ENCODE results near the gene PIGB. TPM values are rescaled to one million over a fixed set of nuclear protein-coding genes. Genes with fewer than 3 reads are reported as not detected.
"Not testable (repeated sequence)": the region's sequence is repeated elsewhere in the genome, so short reads cannot be mapped to it uniquely, and the experiment has no call there.

PIGB gene
- polyA plus RNA-seq, 10 donors, result 4.6 to 8.8 (median 7.0) TPM

DNA sequence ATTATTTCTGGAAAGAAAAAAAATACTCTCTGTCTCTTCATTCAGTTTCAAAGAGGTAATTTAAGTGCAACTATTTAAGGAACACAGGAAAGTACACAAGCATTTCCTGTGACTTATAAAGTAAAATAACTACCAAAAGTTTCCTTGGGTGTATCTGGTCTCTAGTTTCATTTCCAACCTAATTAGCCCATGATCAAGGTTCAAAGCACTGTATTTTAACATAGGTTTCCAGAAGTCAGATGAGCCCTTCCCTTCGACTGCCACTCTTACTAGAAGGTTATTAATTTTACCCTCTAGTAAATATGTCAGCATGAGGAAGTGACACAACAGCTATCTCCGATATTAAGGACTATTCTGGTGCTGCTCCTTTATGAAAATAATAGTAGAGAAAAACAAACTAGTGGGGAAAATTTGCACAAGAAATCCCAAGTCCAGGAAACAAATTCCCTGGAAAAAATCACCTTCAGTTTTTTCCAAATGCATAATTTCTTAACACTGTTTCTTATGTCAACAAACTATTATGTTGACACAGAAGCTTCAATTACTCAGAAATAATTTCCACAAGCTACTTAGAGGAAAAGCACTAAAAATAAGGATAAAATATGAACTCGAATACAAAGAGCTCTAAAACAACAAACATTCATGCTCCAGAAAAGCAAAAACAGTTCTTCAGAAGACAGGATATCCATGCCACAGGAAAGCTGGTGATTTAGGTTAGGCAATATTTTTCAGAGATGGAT is 53.8 kb downstream of the PIGB start:
- DNase-seq, result no peak

DNA sequence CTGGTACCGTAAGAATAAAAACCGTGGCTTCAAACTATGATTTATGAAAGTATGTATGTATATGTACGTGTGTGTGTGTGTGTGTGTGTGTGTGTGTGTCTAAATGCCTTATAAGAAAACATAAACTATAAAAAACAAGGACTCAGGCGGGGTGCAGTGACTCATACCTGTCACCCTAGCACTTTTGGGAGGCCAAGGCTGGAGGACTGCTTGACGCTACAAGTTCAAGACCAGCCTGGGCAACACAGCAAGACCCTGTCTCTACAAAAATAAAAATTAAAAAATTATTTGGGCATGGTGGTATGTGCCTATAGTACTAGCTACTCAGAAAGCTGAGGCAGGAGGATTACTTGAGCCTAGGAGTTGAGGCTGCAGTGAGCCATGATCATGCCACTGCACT is 60.1 kb downstream of the PIGB start:
- DNase-seq, result no peak

- no peak for DNase-seq
These were observed 62.6 kb downstream of the PIGB start for GRCh38 chr15:55381595-55381994.

DNA sequence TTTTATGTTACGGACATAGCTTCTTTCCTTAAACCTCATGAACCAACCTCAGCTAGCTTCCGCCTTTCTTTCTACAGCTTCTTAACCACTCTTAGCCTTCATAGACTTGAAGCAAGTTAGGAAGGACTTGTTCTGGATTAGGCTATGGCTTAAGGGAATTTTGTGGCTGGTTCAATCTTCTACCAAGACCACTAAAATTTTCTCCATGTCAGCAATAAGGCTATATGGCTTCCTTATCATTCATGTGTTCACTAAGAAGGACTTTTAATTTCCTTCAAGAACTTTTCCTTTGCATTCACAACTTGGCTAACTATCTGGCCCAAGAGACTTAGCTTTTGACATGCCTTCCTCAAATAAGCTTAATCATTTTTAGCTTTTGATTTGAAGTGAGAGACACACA is 64.7 kb downstream of the PIGB start:
- DNase-seq, result no peak

GRCh38 chr15:55387027-55387426 is 68.0 kb downstream of the PIGB start:
- DNase-seq, result no peak

GRCh38 chr15:55389264-55389607 is 70.2 kb downstream of the PIGB start:
- no peak for DNase-seq

- no peak for DNase-seq
These were observed 75.7 kb downstream of the PIGB start for GRCh38 chr15:55394694-55395093.

DNA sequence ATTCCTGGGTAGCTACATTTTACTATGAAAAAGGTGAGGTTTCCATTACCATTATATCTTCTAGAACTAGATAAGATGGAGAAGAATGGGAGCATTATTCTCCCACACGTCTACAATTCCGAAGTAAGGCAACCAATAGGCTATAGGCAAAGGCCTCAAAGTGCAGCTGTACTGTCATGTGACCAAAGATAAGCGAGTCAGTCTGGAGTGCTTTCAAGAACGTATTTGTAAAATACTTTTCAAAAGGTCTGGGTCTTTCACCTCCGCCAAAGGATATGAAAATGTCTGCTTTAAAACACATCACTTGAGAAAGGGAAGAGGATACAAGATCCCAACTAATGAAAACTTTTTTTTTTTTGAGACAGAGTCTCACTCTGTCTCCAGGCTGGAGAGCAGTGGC is 79.2 kb downstream of the PIGB start:
- DNase-seq, result no peak

DNA sequence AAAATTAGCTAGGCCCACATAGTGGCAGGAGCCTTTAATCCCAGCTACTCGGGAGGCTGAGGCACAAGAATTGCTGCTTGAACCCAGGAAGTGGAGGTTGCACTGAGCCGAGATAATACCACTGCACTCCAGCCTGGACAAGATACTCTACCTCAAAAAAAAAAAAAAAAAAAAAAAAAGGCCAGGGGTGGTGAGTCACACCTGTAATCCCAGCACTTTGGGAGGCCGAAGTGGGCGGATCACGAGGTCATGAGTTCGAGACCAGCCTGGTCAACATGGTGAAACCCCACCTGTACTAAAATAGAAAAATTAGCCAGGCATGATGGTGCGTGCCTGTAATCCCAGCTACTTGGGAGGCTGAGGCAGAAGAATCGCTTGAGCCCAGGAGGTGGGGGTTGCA is 81.0 kb downstream of the PIGB start:
- not testable (repeated sequence) for DNase-seq

DNA sequence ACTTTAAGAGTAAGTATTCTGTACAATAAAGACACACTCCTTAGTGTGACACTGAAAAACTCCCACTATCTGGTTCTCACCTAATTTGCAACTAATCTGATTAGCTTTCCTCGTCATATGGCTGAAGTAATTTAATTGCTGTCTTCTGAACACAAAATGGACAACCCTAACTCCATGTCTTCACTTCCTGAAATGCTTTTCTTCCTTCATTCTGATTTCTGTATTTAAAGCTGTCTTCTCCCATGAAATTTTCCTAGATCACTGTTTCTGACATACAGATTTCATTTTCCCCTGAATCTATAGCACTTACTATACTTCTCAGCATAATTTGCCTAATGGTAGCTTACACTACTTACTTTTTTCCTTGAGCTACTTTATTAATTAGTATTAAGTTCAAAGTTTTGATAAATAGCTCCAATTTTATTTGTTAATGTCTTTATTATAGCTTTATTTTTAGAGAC is 82.8 kb downstream of the PIGB start:
- no peak for DNase-seq

- DNase-seq, result peak in 1 of 3 donors; percentile 2
These were observed 83.7 kb downstream of the PIGB start for GRCh38 chr15:55402707-55403106.

- no peak for DNase-seq
These were observed 84.5 kb downstream of the PIGB start for GRCh38 chr15:55403531-55403930.

Other genes with a start within 250 kb of the PIGB start
- gene RSL24D1, start 122.3 kb upstream of the PIGB start, polyA plus RNA-seq (ENCODE audit: insufficient read length in 10 of 10), result 100 to 1,000 TPM in 5 of 10 donors, 10 to 100 TPM in 5; 87.1 to 114 (median 98.8) TPM
- gene RAB27A, start 29.4 kb upstream of the PIGB start, polyA plus RNA-seq (ENCODE audit: insufficient read length in 10 of 10), result 10 to 100 TPM in 1 of 10 donors, 1 to 10 TPM in 9; 6.3 to 10.3 (median 7.3) TPM
- gene PIGBOS1, start 99 bp upstream of the PIGB start, polyA plus RNA-seq (ENCODE audit: insufficient read length in 10 of 10), result 10 to 100 TPM in 9 of 10 donors, 1 to 10 TPM in 1; 9.7 to 14.2 (median 13.1) TPM
- gene CCPG1, start 89.1 kb downstream of the PIGB start, polyA plus RNA-seq (ENCODE audit: insufficient read length in 10 of 10), result 10 to 100 TPM; 24.4 to 40.6 (median 31.6) TPM
- gene PIERCE2, start 89.3 kb downstream of the PIGB start, polyA plus RNA-seq (ENCODE audit: insufficient read length in 10 of 10), result 1 to 10 TPM; 1.0 to 2.0 (median 1.2) TPM
- gene DNAAF4, start 189.0 kb downstream of the PIGB start, polyA plus RNA-seq (ENCODE audit: insufficient read length in 10 of 10), result 1 to 10 TPM; 1.6 to 3.2 (median 2.7) TPM